ENCODE results near the gene KCNK4. TPM values are rescaled to one million over a fixed set of nuclear protein-coding genes. Genes with fewer than 3 reads are reported as not detected.

The KCNK4 gene
- total RNA-seq, 2 donors from 2014 or later = not detected

- ATAC-seq (ENCODE audit: insufficient number of reproducible peaks, low FRiP score, low read depth) (no peak), DNase-seq (ENCODE audit: low spot score) (no peak)
- Histone ChIP-seq H3K9me3 (no peaks in the 10 kb centered on the region), H3K27me3 (replicated peaks; ENCODE audit: insufficient read depth) (peaks cover 23% of the 10 kb centered on the region), H3K4me3 (no peak overlapping the region), H3K4me1 (ENCODE audit: control insufficient read depth in 1 of 2, low read depth in 2 of 2) (peaks cover 13 to 27% of the 10 kb centered on the region in 2 donors), H3K36me3 (no peaks in the 10 kb centered on the region), H3K27ac (no peak overlapping the region)
- no peak for TF ChIP-seq CTCF (IDR thresholded peaks at IDR 0.05)
Observed at GRCh38 chr11:64297699-64298358, 6.7 kb downstream of the KCNK4 start.

- no peaks in the 10 kb centered on the region for H3K36me3 ChIP-seq
- no peaks in the 10 kb centered on the region for H3K9me3 ChIP-seq
- ATAC-seq (ENCODE audit: insufficient number of reproducible peaks, low FRiP score, low read depth) (no peak), DNase-seq (ENCODE audit: low spot score) (no peak)
- no peak for TF ChIP-seq CTCF (IDR thresholded peaks at IDR 0.05)
- H3K4me3 ChIP-seq = peak overlapping the region; percentile 69
- H3K27me3 ChIP-seq (replicated peaks; ENCODE audit: insufficient read depth) = peaks cover 19% of the 10 kb centered on the region
- peaks cover 13 to 31% of the 10 kb centered on the region in 2 donors for H3K4me1 ChIP-seq (ENCODE audit: control insufficient read depth in 1 of 2, low read depth in 2 of 2)
- no peak overlapping the region for H3K27ac ChIP-seq
Observed at GRCh38 chr11:64298966-64299846, 8.1 kb downstream of the KCNK4 start.

GRCh38 chr11:64299847-64300648 lies 8.9 kb downstream of the KCNK4 start, which contains the start of gene CATSPERZ:
Gene CATSPERZ (plus strand): TSS chr11:64300358. CDS start chr11:64300411, 53 bp downstream.
- Histone ChIP-seq H3K4me1 (ENCODE audit: control insufficient read depth in 1 of 2, low read depth in 2 of 2) (peaks cover 13 to 33% of the 10 kb centered on the region in 2 donors), H3K27ac (no peak within 1 kb of the TSS), H3K36me3 (no peaks in the 10 kb centered on the region), H3K4me3 (peak within 1 kb of the TSS; percentile 69), H3K27me3 (replicated peaks; ENCODE audit: insufficient read depth) (peaks cover 19% of the 10 kb centered on the region), H3K9me3 (no peaks in the 10 kb centered on the region)
- DNase-seq (ENCODE audit: low spot score) = no peak
- TF ChIP-seq CTCF (IDR thresholded peaks at IDR 0.05) = no peak
- no peak for ATAC-seq (ENCODE audit: insufficient number of reproducible peaks, low FRiP score, low read depth)

GRCh38 chr11:64303109-64304031 lies 12.3 kb downstream of the KCNK4 start:
- ATAC-seq (ENCODE audit: insufficient number of reproducible peaks, low FRiP score, low read depth) (no peak), DNase-seq (ENCODE audit: low spot score) (no peak)
- Histone ChIP-seq H3K4me1 (ENCODE audit: control insufficient read depth in 1 of 2, low read depth in 2 of 2) (peaks cover 13 to 45% of the 10 kb centered on the region in 2 donors), H3K4me3 (no peak overlapping the region), H3K27me3 (replicated peaks; ENCODE audit: insufficient read depth) (peaks cover 2% of the 10 kb centered on the region), H3K36me3 (no peaks in the 10 kb centered on the region), H3K9me3 (no peaks in the 10 kb centered on the region), H3K27ac (no peak overlapping the region)
- no peak for TF ChIP-seq CTCF (IDR thresholded peaks at IDR 0.05)
